Mucosa of gallbladder (tissue), 1 donor: ENCODE data around the gene BRSK1. TPM values are rescaled to one million over a fixed set of nuclear protein-coding genes. Genes with fewer than 3 reads are reported as not detected.

Experiments
- DNase-seq: peaks from one replicate; pipeline ENCODE4 v3.0.0-alpha.2; 2020; ENCODE audit warnings: low spot score
- total RNA-seq: library from RNA; stranded (reverse); gene quantifications from one replicate; pipeline ENCODE4 v1.2.1, GENCODE V29; 2021
- donor health status: DM: no; HTN: no; CAD: no.

BRSK1 gene
- total RNA-seq, 1 donor from 2014 or later: 5.2 TPM

- DNase-seq: no peak
Observed at GRCh38 chr19:55253842-55254624, 29.8 kb upstream of the BRSK1 start.

- DNase-seq: no peak
Observed at GRCh38 chr19:55254625-55254977, 29.2 kb upstream of the BRSK1 start.

GRCh38 chr19:55255618-55256423, 28.0 kb upstream of the BRSK1 start:
- DNase-seq: no peak

DNA sequence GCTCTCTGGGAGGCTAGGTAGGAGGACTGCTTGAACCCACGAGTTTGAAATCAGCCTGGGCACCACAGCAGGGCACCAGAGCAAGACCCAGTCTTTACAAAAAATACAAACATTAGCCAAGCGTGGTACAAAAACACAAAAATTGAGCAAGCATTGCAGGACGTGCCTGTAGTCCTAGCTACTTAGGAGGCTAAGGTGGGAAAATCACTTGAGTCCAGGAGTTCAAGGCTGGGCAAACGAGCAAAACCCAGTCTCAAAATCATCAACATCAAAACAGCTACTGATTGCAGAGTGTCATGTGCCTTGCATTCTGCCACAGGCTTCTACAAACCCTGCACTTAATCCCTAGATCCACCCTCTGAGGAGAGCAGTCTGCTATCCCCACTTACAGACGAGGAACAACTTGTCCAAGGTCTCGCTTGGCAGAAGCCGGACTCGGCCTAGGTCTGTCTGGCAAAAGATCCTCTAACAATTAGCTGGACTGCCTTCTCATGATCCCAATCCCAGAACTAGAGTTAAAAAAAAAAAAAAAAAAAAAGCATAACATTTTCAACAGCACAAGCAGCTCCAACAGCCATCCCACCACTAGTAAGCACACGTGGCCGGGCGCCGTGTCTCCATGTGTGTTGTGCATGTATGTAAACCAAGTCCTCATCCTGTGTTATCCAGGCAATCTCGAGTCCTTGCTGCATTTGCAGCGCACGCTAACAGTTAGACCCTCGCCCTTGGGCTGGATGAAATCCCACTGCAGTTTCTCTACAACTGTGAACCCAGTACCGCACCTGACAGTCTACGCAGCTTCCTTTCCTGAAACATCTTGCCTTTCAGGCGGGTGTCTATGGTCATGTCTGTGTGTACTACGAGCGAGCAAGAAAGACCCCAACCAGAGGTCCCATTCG, 27.0 kb upstream of the BRSK1 start:
- no peak for DNase-seq

GRCh38 chr19:55257461-55258420, 26.1 kb upstream of the BRSK1 start:
- DNase-seq: no peak

GRCh38 chr19:55258476-55258827, 25.3 kb upstream of the BRSK1 start:
- no peak for DNase-seq

DNA sequence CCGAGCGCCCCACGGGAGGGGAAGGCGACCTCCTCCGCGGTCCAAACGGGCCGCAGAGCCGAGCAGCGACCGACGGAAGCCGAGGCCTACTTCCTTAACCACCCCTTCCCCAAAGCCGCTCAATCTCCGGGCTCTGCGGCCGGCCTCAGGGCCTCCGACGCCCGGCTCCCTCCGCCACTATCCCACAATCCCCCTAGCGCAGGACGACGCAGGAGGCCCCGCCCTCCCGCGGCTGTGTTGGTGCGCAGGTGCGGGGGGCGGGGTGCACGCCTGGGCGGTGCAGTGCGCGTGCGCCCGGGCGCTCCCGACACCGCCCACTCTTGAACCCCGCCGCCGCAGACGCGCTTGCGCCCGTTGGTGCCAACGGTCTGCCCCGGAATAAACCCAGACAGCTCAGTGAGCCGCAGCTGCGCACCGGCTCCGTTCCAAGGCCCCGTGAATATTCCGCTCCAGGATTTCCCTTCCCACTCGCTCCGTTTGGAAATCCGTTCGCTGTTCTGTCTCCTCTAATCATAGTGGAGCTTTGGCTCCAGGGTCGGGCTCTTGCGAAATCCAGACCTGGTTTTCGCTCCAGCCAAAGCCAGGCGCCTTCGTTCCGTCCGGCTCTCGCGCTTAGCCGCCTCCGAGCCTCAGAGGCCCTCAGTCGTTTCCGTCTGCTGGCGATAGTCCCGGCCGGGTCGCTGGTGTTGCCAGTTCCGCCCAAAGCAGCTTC, 24.8 kb upstream of the BRSK1 start, which contains the start of gene PPP6R1:
Gene PPP6R1 (minus strand): TSS at position 190 of the 712 bp plus-strand sequence. CDS start 11,914 bp downstream, outside the sequence.
- DNase-seq: peak; percentile 99

GRCh38 chr19:55259540-55260210, 24.1 kb upstream of the BRSK1 start:
- no peak for DNase-seq

- DNase-seq: no peak
Observed at GRCh38 chr19:55261671-55262126, 22.1 kb upstream of the BRSK1 start.

DNA sequence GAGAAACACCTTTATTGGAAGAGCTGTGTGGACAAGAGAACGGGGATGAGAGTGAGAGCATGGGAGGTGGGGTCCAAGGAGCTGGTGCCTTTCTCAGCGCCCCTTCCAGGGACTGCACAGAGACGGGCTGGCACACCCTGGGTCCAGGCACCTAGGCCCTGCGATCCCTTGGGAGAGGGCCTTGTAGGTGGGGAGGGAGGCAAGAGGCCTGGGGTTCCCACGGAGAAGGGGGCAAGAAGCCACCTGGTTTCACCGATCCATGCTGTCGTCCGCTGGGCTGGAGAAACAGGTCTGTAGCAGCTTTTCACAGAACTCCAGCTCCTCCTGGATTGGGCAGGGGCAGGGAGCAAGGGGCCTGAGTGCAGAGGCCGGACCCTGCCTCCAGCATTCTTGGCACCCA, 21.4 kb upstream of the BRSK1 start:
- DNase-seq: no peak

DNA sequence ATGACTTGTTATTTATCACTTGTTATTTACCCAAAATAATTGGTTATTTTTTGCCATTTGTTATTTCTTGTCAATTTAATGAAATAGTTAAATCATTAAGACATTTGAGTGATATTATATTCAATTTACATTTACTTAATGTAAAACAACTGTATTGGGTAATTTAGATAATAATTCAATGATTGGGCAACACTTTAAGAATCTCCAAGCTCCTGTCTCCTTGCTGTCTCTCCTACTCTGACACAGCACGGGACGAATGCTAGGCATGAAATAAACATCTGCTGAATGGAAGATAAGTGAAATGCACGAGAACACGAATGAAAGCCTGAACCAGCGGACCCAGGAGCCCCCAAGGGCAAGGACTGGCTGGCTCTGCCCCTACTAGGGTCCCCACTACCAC, 19.3 kb upstream of the BRSK1 start:
- DNase-seq: no peak

DNA sequence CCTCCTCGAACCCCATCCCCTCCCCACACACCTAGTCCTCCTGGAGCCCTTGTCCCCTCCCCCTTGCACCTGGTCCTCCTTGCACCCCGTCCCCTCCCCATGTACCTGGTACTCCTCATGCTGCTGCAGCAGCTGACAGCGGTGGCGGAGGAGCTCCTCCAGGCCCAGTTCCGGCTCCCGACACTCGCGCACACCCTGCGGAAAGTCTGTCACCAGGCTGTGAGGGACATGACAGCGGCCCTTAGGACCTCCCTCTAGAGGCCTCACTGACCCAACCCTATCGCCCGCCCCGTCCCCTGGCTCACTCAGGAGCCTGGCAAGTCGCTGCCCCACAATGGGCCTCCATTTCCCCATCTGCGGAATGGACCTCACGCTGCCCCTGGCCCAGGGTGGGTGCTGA, 18.6 kb upstream of the BRSK1 start:
- no peak for DNase-seq

DNA sequence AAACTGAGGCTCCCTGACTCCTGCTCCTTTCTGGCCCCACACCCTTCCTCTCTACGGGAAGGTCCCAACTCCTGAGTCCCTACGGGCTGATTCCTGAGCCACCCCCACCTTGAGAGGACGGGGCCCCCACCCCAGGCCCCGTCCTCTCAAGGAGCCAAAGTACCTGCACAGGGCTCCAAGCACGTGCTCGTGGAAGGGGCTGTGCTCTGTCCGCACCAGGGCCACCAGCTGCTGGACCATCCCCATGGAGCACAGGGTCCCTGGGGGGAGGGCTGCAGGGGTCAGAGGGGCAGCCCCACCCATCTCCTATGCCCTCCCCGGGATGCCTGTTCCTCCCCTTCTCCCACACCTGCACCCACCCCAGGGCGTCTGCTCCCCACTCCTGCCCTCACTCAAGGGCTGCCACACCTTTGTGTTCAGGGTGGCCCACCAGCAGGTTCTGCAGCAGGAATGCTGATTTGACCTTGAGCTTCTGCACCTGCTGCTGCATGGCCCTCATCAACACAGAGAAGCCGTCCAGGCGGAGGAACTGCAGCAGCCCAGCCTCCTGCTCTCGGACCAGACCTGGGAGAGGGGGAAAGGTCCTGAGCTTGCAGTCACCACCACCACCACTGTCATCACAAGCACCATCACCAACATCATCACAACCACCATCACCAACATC, 17.9 kb upstream of the BRSK1 start:
- DNase-seq: no peak

GRCh38 chr19:55266404-55266803, 17.4 kb upstream of the BRSK1 start:
- DNase-seq: no peak

DNA sequence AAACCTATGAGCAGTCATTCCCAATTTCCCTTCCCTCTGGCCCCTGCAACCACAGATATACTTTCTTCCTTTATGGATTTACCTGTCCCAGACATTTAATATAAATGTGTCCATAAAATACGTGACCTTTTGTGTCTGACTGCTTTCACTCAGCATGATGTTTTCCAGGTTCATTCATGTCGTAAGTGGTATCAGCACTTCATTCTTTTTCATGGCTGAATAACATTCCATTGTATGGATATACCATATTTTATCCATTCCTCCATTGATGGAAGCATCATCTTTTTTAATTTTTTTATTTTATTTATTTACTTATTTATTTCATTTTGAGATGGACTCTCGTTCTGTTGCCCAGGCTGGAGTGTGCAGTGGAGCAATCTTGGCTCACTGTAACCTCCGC, 17.0 kb upstream of the BRSK1 start:
- no peak for DNase-seq

DNA sequence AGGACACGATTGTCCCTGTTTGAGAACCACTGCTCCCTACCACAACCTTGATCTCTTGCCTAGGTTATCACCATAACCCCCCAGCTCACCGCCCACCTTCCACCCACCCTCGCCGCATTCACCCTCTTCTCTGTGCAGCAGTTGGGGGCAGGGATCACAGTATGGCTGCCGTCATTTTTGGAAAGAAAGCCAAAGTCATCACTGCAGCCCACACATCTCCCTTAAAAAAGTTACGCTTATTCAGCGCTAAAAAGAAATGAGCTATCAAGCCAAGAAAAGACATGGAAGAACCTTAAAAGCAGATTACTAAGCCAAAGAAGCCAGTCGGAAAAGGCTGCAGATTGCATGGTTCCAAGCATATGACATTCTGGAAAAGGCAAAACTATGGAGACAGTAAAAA, 14.5 kb upstream of the BRSK1 start:
- no peak for DNase-seq

DNA sequence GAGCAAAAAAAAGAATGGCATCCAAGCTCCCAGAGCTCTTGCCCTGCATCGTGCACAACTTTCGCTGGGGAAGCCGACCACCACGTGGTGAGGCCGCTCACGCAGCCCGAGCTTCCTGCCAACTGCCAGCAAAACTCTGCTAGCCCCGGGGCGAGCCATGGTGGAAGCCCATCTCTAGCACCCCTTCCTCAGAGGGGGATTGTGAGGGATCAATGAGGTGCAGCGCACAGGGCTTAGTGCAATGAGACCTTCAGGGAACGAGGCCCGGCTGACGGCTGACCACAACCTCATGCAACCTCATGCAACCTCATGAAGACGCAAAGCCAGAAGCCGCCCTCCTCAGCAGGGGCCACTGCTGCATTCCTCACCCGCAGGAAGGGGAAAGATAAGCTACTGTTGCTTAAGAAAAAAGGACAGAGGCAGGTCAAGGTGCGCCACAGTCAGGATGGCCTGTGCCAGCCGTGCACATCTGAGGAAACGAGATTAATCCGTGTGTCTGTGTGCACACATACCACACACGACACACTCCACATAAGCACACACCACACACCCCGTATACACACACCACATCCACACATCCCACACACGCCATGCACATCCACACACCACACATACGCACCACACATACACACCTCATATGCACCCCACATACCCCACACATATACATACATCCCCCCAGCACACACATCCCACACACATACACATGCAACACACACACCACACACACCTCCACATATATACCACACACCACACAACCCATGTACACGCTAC, 13.4 kb upstream of the BRSK1 start:
- no peak for DNase-seq

GRCh38 chr19:55272142-55272541, 11.7 kb upstream of the BRSK1 start:
- no peak for DNase-seq
